Endothelial cell of umbilical vein (primary cell): ENCODE results near the gene VEGFA. TPM values are rescaled to one million over a fixed set of nuclear protein-coding genes. Genes with fewer than 3 reads are reported as not detected.

ENCODE experiments used
- BruUV-seq: library from RNA; stranded (reverse); fragments of 400-500 nt; replicated peaks from 2 replicates; lab custom pipeline; 2021; lab: Mats Ljungman, UMichigan
- CTCF ChIA-PET: fragments of 300-600, 350-600 bp; sonication (Branson Sonifier 250); formaldehyde crosslinking; loops from one replicate; lab custom pipeline; 2021; ENCODE audit warnings: antibody characterized with exemption, inconsistent platforms; lab: Charles Lee
- POLR2A ChIA-PET: fragments of 300-600, 350-600 bp; sonication (Branson Sonifier 250); formaldehyde crosslinking; loops from one replicate; lab custom pipeline; 2021; ENCODE audit warnings: antibody characterized with exemption, inconsistent platforms; lab: Charles Lee
- DNase-seq: peaks from one replicate; pipeline ENCODE4 v3.0.0-alpha.2; 2011; ENCODE audit warnings: low read depth, low spot score
- FAIRE-seq: peaks from 2 replicates; lab custom pipeline; 2011; peaks lifted over from hg19 to GRCh38; lab: Jason Lieb, UNC
- H2AFZ ChIP-seq: 2 replicates; pipeline ENCODE4 v1.6.0; 2012; ENCODE audit warnings: low read depth, low read length, control low read depth, inconsistent platforms
- H3K27ac ChIP-seq: 2 replicates; pipeline ENCODE4 v1.5.1; 2011; ENCODE audit warnings: low read depth, mild to moderate bottlenecking, control low read depth, low read length, moderate library complexity; ENCODE audit not compliant: insufficient read depth
- H3K27me3 ChIP-seq, 2 experiments: 2 replicates each; pipeline versions ENCODE4 v1.6.0 to v1.6.1; 2011; ENCODE audit warnings: low read length in 2 of 2, mixed read lengths in 1 of 2; ENCODE audit not compliant: control insufficient read depth in 2 of 2, insufficient read depth in 2 of 2
- H3K36me3 ChIP-seq, 2 experiments: 2 replicates in 1 of 2; 3 replicates in 1 of 2; pipeline ENCODE4 v1.5.1; 2011; ENCODE audit warnings: low read length in 2 of 2, mild to moderate bottlenecking in 1 of 2, moderate library complexity in 1 of 2; ENCODE audit not compliant: control insufficient read depth in 2 of 2, insufficient read depth in 2 of 2; ENCODE audit errors: extremely low read depth in 1 of 2
- H3K4me1 ChIP-seq: 3 replicates; pipeline ENCODE4 v1.5.1; 2011; ENCODE audit warnings: mild to moderate bottlenecking, low read length; ENCODE audit not compliant: control insufficient read depth, insufficient read depth; ENCODE audit errors: extremely low read depth
- H3K4me2 ChIP-seq: 2 replicates; pipeline ENCODE4 v1.6.1; 2011; ENCODE audit warnings: low read length, control low read depth, mixed read lengths; ENCODE audit not compliant: insufficient read depth
- H3K4me3 ChIP-seq, 3 experiments: fragments of 200-600 bp in 1 of 3; sonication (generic), shearing (Covaris generic) in 1 of 3; replicated peaks in 1 of 3; 2 replicates each; pipeline ENCODE4 v1.5.1; 2011 to 2016; ENCODE audit warnings: control low read depth in 3 of 3, low read length in 3 of 3, mild to moderate bottlenecking in 2 of 3, inconsistent platforms in 1 of 3, low read depth in 1 of 3, moderate library complexity in 1 of 3; ENCODE audit not compliant: insufficient read depth in 1 of 3
- H3K79me2 ChIP-seq: 2 replicates; pipeline ENCODE4 v1.6.0; 2012; ENCODE audit warnings: low read length, inconsistent platforms; ENCODE audit not compliant: control insufficient read depth, insufficient read depth
- H3K9ac ChIP-seq: replicated peaks from 2 replicates; pipeline ENCODE3; 2011; ENCODE audit warnings: low read length, control low read depth; ENCODE audit not compliant: insufficient read depth; ENCODE audit errors: extremely low read depth
- H3K9me1 ChIP-seq: replicated peaks from 3 replicates; pipeline ENCODE4 v1.6.0; 2011; ENCODE audit warnings: mild to moderate bottlenecking, low read length; ENCODE audit not compliant: control insufficient read depth, insufficient read depth; ENCODE audit errors: extremely low read depth
- H3K9me3 ChIP-seq: replicated peaks from 2 replicates; pipeline ENCODE4 v1.5.1; 2012; ENCODE audit warnings: low read length, inconsistent platforms; ENCODE audit not compliant: control insufficient read depth, insufficient read depth
- H4K20me1 ChIP-seq: replicated peaks from 2 replicates; pipeline ENCODE3; 2011; ENCODE audit warnings: mild to moderate bottlenecking, low read length; ENCODE audit not compliant: control insufficient read depth, insufficient read depth; ENCODE audit errors: extremely low read depth
- CTCF ChIP-seq, 2 donors: IDR thresholded peaks; 1 replicate in 1 of 2; 2 replicates in 1 of 2; pipeline ENCODE4 v1.5.1; 2011; ENCODE audit warnings: low read length in 2 of 2, mild to moderate bottlenecking in 2 of 2, moderate library complexity in 2 of 2, control low read depth in 1 of 2, inconsistent platforms in 1 of 2, low read depth in 1 of 2; ENCODE audit not compliant: insufficient read depth in 1 of 2; ENCODE audit errors: extremely low read depth in 1 of 2
- EZH2 ChIP-seq: IDR thresholded peaks from 2 replicates; pipeline ENCODE4 v1.6.1; 2012; ENCODE audit warnings: borderline replicate concordance, low read depth, mild to moderate bottlenecking, moderate library complexity, low read length, inconsistent platforms; ENCODE audit not compliant: severe bottlenecking
- FOS ChIP-seq: IDR thresholded peaks from 2 replicates; pipeline ENCODE4 v1.6.1; 2011; ENCODE audit warnings: mild to moderate bottlenecking, low read length, moderate library complexity, borderline replicate concordance; ENCODE audit not compliant: insufficient read depth
- GATA2 ChIP-seq: IDR thresholded peaks from 2 replicates; pipeline ENCODE4 v1.7.0; 2011; ENCODE audit warnings: low read depth, mild to moderate bottlenecking, moderate library complexity, mixed read lengths, low read length; ENCODE audit not compliant: insufficient read length, insufficient read depth
- JUN ChIP-seq: IDR thresholded peaks from 2 replicates; pipeline ENCODE4 v1.6.1; 2011; ENCODE audit warnings: borderline replicate concordance, low read depth; ENCODE audit not compliant: insufficient read length, insufficient read depth
- MYC ChIP-seq: IDR thresholded peaks from one replicate; pipeline ENCODE4 v1.6.1; 2011; ENCODE audit warnings: mild to moderate bottlenecking, low read depth, low read length
- POLR2A ChIP-seq: IDR thresholded peaks from 2 replicates; pipeline ENCODE4 v1.6.1; 2012; ENCODE audit warnings: low read depth, mild to moderate bottlenecking, control low read depth, low read length
- POLR2AphosphoS5 ChIP-seq: IDR thresholded peaks from 2 replicates; pipeline ENCODE4 v1.6.1; 2012; ENCODE audit warnings: low read depth, mild to moderate bottlenecking, control low read depth, low read length, moderate library complexity; ENCODE audit not compliant: insufficient read depth
- dilution Hi-C: fragments of 300-500 bp; cut with MboI; formaldehyde crosslinking; loops from one replicate; pipeline ENCODE4 v1.15.0; 2019; ENCODE audit warnings: low sequenced_read_pairs; ENCODE audit not compliant: extremely low pct_ligation_motif_present
- intact Hi-C: fragments of 100-400 bp; cut with micrococcal nuclease; formaldehyde crosslinking; loops from one replicate; pipeline ENCODE4 v1.10.0; 2022
- polyA plus RNA-seq, 4 experiments: library from polyadenylated mRNA; depleted of rRNA in 3 of 4; stranded (reverse) in 3 of 4; unstranded in 1 of 4; fragments of >200 nt; gene quantifications; 2 replicates each; pipeline versions ENCODE4 v1.2.1 to v1.2.3, GENCODE V29; 2011 to 2012; ENCODE audit warnings: missing spikeins in 1 of 4
- total RNA-seq: library from RNA; stranded (reverse); gene quantifications from 2 replicates; pipeline ENCODE4 v1.2.3, GENCODE V29; 2021
- TF ChIP-seq, protein P1 (sequence below): IDR thresholded peaks from 2 replicates; pipeline ENCODE4 v1.6.1; 2011; ENCODE audit not compliant: insufficient read depth, insufficient read length

Gene VEGFA
- total and polyA plus RNA-seq, 2 donors (not counting 3 experiments of a cell fraction or from before 2014, with no cell fraction given) = 18.1 to 19.9 TPM

- no peaks in the 10 kb centered on the region for H3K27me3 ChIP-seq
- H3K4me3 ChIP-seq = no peak overlapping the region
- TF ChIP-seq JUN = no peak
- no peak for TF ChIP-seq POLR2AphosphoS5
- TF ChIP-seq FOS = no peak
- intact Hi-C loops (no loop called here), dilution Hi-C loops (no loop called here)
- no peak overlapping the region for H3K27ac ChIP-seq
- CTCF ChIA-PET = interaction anchor here (1.2 to 3.5 kb wide), 5 partner anchors 8 to 79 kb away, joined by 3 to 12 read pairs (median 5); no protein-coding TSS in a partner anchor
- no peak overlapping the region for H2AFZ ChIP-seq
- no TSS peak for BruUV-seq
- no peak for FAIRE-seq
- H3K36me3 ChIP-seq = no peaks in the 10 kb centered on the region
- POLR2A ChIA-PET = interaction anchor here (1.4 kb wide), 1 partner anchor 25 kb away, joined by 4 read pairs; no protein-coding TSS in a partner anchor
- no peaks in the 10 kb centered on the region for H3K9me3 ChIP-seq
- no peaks in the 10 kb centered on the region for H4K20me1 ChIP-seq
- no peak for DNase-seq
- H3K4me2 ChIP-seq = no peak overlapping the region
- H3K79me2 ChIP-seq = no peaks in the 10 kb centered on the region
- no peaks in the 10 kb centered on the region for H3K4me1 ChIP-seq
- H3K9ac ChIP-seq = no peak overlapping the region
- no peaks in the 10 kb centered on the region for H3K9me1 ChIP-seq
Measured at GRCh38 chr6:43746071-43746470, 23.9 kb upstream of the VEGFA start.

DNA sequence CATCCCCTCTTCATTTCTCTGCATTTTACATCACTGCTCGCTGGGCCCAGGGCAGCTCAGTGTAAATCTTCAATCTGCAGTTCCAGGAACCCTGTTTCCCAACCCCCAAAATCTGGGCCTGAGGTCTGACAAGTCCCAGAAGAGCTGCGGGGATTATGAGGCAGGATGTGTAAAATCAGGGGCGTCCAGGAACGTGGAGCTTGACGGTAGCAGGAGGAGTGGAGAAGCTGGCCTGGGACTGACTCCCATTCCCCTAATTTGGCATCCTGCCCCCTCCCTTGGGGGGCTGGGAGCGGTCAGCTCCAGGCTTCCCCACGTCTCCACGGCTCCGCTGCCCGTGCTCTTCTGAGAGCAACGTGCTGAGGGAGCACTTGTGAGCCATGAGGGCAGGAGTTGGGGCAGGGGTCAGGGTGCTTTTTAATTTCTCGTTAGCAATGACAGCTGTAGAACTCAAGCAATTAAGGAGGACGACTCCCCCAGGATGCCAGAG lies 23.4 kb upstream of the VEGFA start:
- CTCF ChIA-PET = interaction anchor here (1.1 to 1.9 kb wide), 5 partner anchors 12 to 332 kb away, joined by 3 to 5 read pairs (median 3); no protein-coding TSS in a partner anchor
- no peak for DNase-seq
- H3K36me3 ChIP-seq = no peaks in the 10 kb centered on the region
- no peak overlapping the region for H3K4me2 ChIP-seq
- no peak overlapping the region for H3K4me3 ChIP-seq
- H3K9ac ChIP-seq = no peak overlapping the region
- no peaks in the 10 kb centered on the region for H4K20me1 ChIP-seq
- H3K79me2 ChIP-seq = no peaks in the 10 kb centered on the region
- BruUV-seq = no TSS peak
- no peaks in the 10 kb centered on the region for H3K27me3 ChIP-seq
- intact Hi-C loops (no loop called here), dilution Hi-C loops (no loop called here)
- no peak overlapping the region for H3K27ac ChIP-seq
- no peak for FAIRE-seq
- H3K9me3 ChIP-seq = no peaks in the 10 kb centered on the region
- no peaks in the 10 kb centered on the region for H3K9me1 ChIP-seq
- no peak overlapping the region for H2AFZ ChIP-seq
- no peak for TF ChIP-seq MYC
- no peak for TF ChIP-seq CTCF (IDR thresholded peaks at IDR 0.05; ENCODE audit: extremely low read depth in 1 of 2, insufficient read depth in 1 of 2, low read depth in 1 of 2, low read length in 2 of 2)
- TF ChIP-seq JUN = no peak
- TF ChIP-seq FOS = no peak
- no peak for TF ChIP-seq POLR2AphosphoS5
- no peak for TF ChIP-seq POLR2A
- TF ChIP-seq EZH2 = no peak
- no peak for TF ChIP-seq GATA2
- TF ChIP-seq, protein P1, sequence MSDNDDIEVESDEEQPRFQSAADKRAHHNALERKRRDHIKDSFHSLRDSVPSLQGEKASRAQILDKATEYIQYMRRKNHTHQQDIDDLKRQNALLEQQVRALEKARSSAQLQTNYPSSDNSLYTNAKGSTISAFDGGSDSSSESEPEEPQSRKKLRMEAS = no peak
- H3K4me1 ChIP-seq = no peaks in the 10 kb centered on the region
- POLR2A ChIA-PET = no interaction called here
